T-helper 1 cell treated with Interleukin-12 subunit alpha and Interleukin-12 subunit beta and Interleukin-4 antibody, amounts not matched to agents 30 μg/mL and 1 μg/mL, for 36 hours (primary cell): ENCODE results near the gene PARD6G.
A peak's percentile ranks its signal among the peaks of the same experiment; 100 is the strongest.

Experiments
- H3K27ac Mint-ChIP-seq: one replicate; pipeline ENCODE4 v1.8.0; 2021; ENCODE audit warnings: mild to moderate bottlenecking, mixed read lengths
- H3K27me3 Mint-ChIP-seq: one replicate; pipeline ENCODE4 v1.8.0; 2021; ENCODE audit warnings: low read depth, mixed read lengths
- H3K36me3 Mint-ChIP-seq: one replicate; pipeline ENCODE4 v1.8.0; 2021; ENCODE audit warnings: low read depth, mixed read lengths
- H3K4me1 Mint-ChIP-seq: one replicate; pipeline ENCODE4 v1.8.0; 2021; ENCODE audit warnings: low read depth, mixed read lengths
- H3K4me3 Mint-ChIP-seq: one replicate; pipeline ENCODE4 v1.8.0; 2021; ENCODE audit warnings: mild to moderate bottlenecking, moderate library complexity, mixed read lengths
- H3K9me3 Mint-ChIP-seq: one replicate; pipeline ENCODE4 v1.8.0; 2021; ENCODE audit warnings: mixed read lengths

PARD6G gene

GRCh38 chr18:80126797-80127196 lies 120.5 kb downstream of the PARD6G start:
- H3K27ac Mint-ChIP-seq = no peak overlapping the region
- H3K4me3 Mint-ChIP-seq = no peak overlapping the region
- H3K4me1 Mint-ChIP-seq = peaks cover 29% of the 10 kb centered on the region

GRCh38 chr18:80124131-80124530 lies 123.2 kb downstream of the PARD6G start:
- H3K27me3 Mint-ChIP-seq = no peaks in the 10 kb centered on the region
- H3K9me3 Mint-ChIP-seq = no peaks in the 10 kb centered on the region
- peaks cover 12% of the 10 kb centered on the region for H3K4me1 Mint-ChIP-seq
- no peak overlapping the region for H3K4me3 Mint-ChIP-seq
- no peak overlapping the region for H3K27ac Mint-ChIP-seq
- peaks cover 22% of the 10 kb centered on the region for H3K36me3 Mint-ChIP-seq

More at GRCh38 chr18:80126797-80127196, 120.5 kb downstream of the PARD6G start:
- Mint-ChIP-seq H3K36me3 (peaks cover 21% of the 10 kb centered on the region), H3K27me3 (no peaks in the 10 kb centered on the region), H3K9me3 (no peaks in the 10 kb centered on the region)

- H3K4me3 Mint-ChIP-seq = no peak overlapping the region
- H3K36me3 Mint-ChIP-seq = peaks cover 26% of the 10 kb centered on the region
Observed at GRCh38 chr18:80120932-80121331, 126.4 kb downstream of the PARD6G start.

GRCh38 chr18:80119111-80119510 lies 128.2 kb downstream of the PARD6G start:
- Mint-ChIP-seq H3K27me3 (no peaks in the 10 kb centered on the region), H3K4me3 (no peak overlapping the region), H3K27ac (no peak overlapping the region), H3K9me3 (no peaks in the 10 kb centered on the region), H3K4me1 (peaks cover 12% of the 10 kb centered on the region), H3K36me3 (peaks cover 25% of the 10 kb centered on the region)

More at GRCh38 chr18:80120932-80121331, 126.4 kb downstream of the PARD6G start:
- Mint-ChIP-seq H3K27me3 (no peaks in the 10 kb centered on the region), H3K9me3 (no peaks in the 10 kb centered on the region), H3K27ac (no peak overlapping the region), H3K4me1 (peaks cover 7% of the 10 kb centered on the region)

GRCh38 chr18:80115035-80115434 lies 132.3 kb downstream of the PARD6G start:
- Mint-ChIP-seq H3K4me1 (peaks cover 27% of the 10 kb centered on the region), H3K27ac (no peak overlapping the region), H3K9me3 (no peaks in the 10 kb centered on the region)

GRCh38 chr18:80112624-80113248 lies 134.6 kb downstream of the PARD6G start:
- H3K4me3 Mint-ChIP-seq = no peak overlapping the region
- H3K9me3 Mint-ChIP-seq = no peaks in the 10 kb centered on the region
- no peak overlapping the region for H3K27ac Mint-ChIP-seq
- H3K36me3 Mint-ChIP-seq = peaks cover 15% of the 10 kb centered on the region
- no peaks in the 10 kb centered on the region for H3K27me3 Mint-ChIP-seq
- H3K4me1 Mint-ChIP-seq = peaks cover 30% of the 10 kb centered on the region

More at GRCh38 chr18:80115035-80115434, 132.3 kb downstream of the PARD6G start:
- H3K4me3 Mint-ChIP-seq = no peak overlapping the region
- no peaks in the 10 kb centered on the region for H3K27me3 Mint-ChIP-seq
- H3K36me3 Mint-ChIP-seq = peaks cover 21% of the 10 kb centered on the region

- Mint-ChIP-seq H3K4me3 (peak overlapping the region; percentile 77), H3K4me1 (peaks cover 23% of the 10 kb centered on the region), H3K27ac (peak overlapping the region; percentile 60)
Observed at GRCh38 chr18:80109676-80110078, 137.6 kb downstream of the PARD6G start.

GRCh38 chr18:80108739-80109675 lies 138.3 kb downstream of the PARD6G start, which contains the start of gene ADNP2:
Gene ADNP2, plus strand, starts transcription at chr18:80109262. Its CDS starts 8,281 bp downstream, at chr18:80117543.
- Mint-ChIP-seq H3K4me1 (peaks cover 19% of the 10 kb centered on the region), H3K27ac (peak within 1 kb of the TSS; percentile 84), H3K4me3 (peak within 1 kb of the TSS; percentile 77), H3K9me3 (no peaks in the 10 kb centered on the region), H3K27me3 (peaks cover 5% of the 10 kb centered on the region), H3K36me3 (peaks cover 8% of the 10 kb centered on the region)

More at GRCh38 chr18:80109676-80110078, 137.6 kb downstream of the PARD6G start:
- Mint-ChIP-seq H3K27me3 (no peaks in the 10 kb centered on the region), H3K9me3 (no peaks in the 10 kb centered on the region), H3K36me3 (peaks cover 8% of the 10 kb centered on the region)

GRCh38 chr18:80108121-80108536 lies 139.2 kb downstream of the PARD6G start:
- Mint-ChIP-seq H3K36me3 (peaks cover 8% of the 10 kb centered on the region), H3K27ac (no peak overlapping the region), H3K27me3 (peaks cover 5% of the 10 kb centered on the region), H3K9me3 (no peaks in the 10 kb centered on the region), H3K4me3 (peak overlapping the region; percentile 49), H3K4me1 (peaks cover 14% of the 10 kb centered on the region)

- peaks cover 5% of the 10 kb centered on the region for H3K36me3 Mint-ChIP-seq
- H3K4me1 Mint-ChIP-seq = peaks cover 13% of the 10 kb centered on the region
- no peak overlapping the region for H3K4me3 Mint-ChIP-seq
- H3K9me3 Mint-ChIP-seq = no peaks in the 10 kb centered on the region
- peaks cover 5% of the 10 kb centered on the region for H3K27me3 Mint-ChIP-seq
- H3K27ac Mint-ChIP-seq = peak overlapping the region; percentile 64
Observed at GRCh38 chr18:80107426-80107825, 139.9 kb downstream of the PARD6G start.
